HepG2 (cell line): ENCODE results near the gene AHCYL2. TPM values are rescaled to one million over a fixed set of nuclear protein-coding genes. Genes with fewer than 3 reads are reported as not detected.
"Not testable (repeated sequence)": the region's sequence is repeated elsewhere in the genome, so short reads cannot be mapped to it uniquely, and the experiment has no call there.

Source experiments
- ATAC-seq: fragments of 200-7000 bp; cut with Tn5 transposase; 3 replicates; pipeline ENCODE4 v1.9.1; 2020; ENCODE audit warnings: mild to moderate bottlenecking, moderate library complexity
- BruUV-seq: library from RNA; stranded (reverse); fragments of 400-500 nt; replicated peaks from 2 replicates; lab custom pipeline; 2021; lab: Mats Ljungman, UMichigan
- CTCF ChIA-PET: fragments of 300-600 bp; formaldehyde crosslinking; extraction: SDS; loops from one replicate; lab custom pipeline; 2021; ENCODE audit warnings: low total read pairs, inconsistent platforms, low intra/inter-chr PET ratio; lab: Yijun Ruan, JAX
- POLR2A ChIA-PET: fragments of 350-600 bp; sonication (Branson Sonifier 250); formaldehyde crosslinking; loops from one replicate; lab custom pipeline; 2020; ENCODE audit warnings: antibody characterized with exemption, inconsistent platforms; lab: Yijun Ruan, JAX
- DNase-seq: peaks from one replicate; pipeline ENCODE4 v3.0.0-alpha.2; 2015; ENCODE audit warnings: low spot score
- FAIRE-seq: peaks from 3 replicates; lab custom pipeline; 2011; peaks lifted over from hg19 to GRCh38; lab: Jason Lieb, UNC
- H2AFZ ChIP-seq: one replicate; pipeline ENCODE4 v1.6.1; 2011; ENCODE audit warnings: low read length, inconsistent platforms
- H3K27ac ChIP-seq: fragments of 300-600 bp; 3 replicates; pipeline ENCODE4 v1.8.0; 2011; ENCODE audit warnings: mixed run types, mild to moderate bottlenecking, mixed read lengths, low read length, inconsistent platforms; ENCODE audit not compliant: insufficient read depth; ENCODE audit errors: extremely low read length
- H3K27me3 ChIP-seq, 2 experiments: fragments of 200-600 bp in 1 of 2; 2 replicates in 1 of 2; 3 replicates in 1 of 2; pipeline versions ENCODE4 v1.6.0 to v1.8.0; 2011; ENCODE audit warnings: low read length in 2 of 2, mild to moderate bottlenecking in 2 of 2, moderate library complexity in 2 of 2, inconsistent platforms in 1 of 2; ENCODE audit not compliant: insufficient read depth in 2 of 2, control insufficient read depth in 1 of 2
- H3K36me3 ChIP-seq, 2 experiments: fragments of 200-600 bp in 1 of 2; replicated peaks in 1 of 2; 2 replicates in 1 of 2; 3 replicates in 1 of 2; pipeline versions ENCODE4 v1.5.1 to v1.8.0; 2011; ENCODE audit warnings: low read length in 2 of 2, inconsistent platforms in 1 of 2; ENCODE audit not compliant: insufficient read depth in 2 of 2, control insufficient read depth in 1 of 2
- H3K4me1 ChIP-seq: 2 replicates; pipeline ENCODE4 v1.5.1; 2012; ENCODE audit warnings: low read length, inconsistent platforms; ENCODE audit not compliant: insufficient read depth
- H3K4me2 ChIP-seq: 2 replicates; pipeline ENCODE4 v1.6.0; 2011; ENCODE audit warnings: low read depth, low read length, inconsistent platforms
- H3K4me3 ChIP-seq, 3 experiments: fragments of 200-600 bp in 1 of 3; sonication (generic), shearing (Covaris generic) in 1 of 3; replicated peaks in 1 of 3; 2 replicates each; pipeline ENCODE4 v1.5.1; 2011 to 2016; ENCODE audit warnings: low read length in 3 of 3, inconsistent platforms in 2 of 3, low read depth in 2 of 3, mild to moderate bottlenecking in 2 of 3, control low read depth in 1 of 3, mixed read lengths in 1 of 3; ENCODE audit not compliant: insufficient read depth in 1 of 3
- H3K79me2 ChIP-seq: one replicate; pipeline ENCODE4 v1.6.1; 2011; ENCODE audit warnings: low read length, inconsistent platforms; ENCODE audit not compliant: insufficient read depth
- H3K9ac ChIP-seq: 2 replicates; pipeline ENCODE4 v1.6.0; 2011; ENCODE audit warnings: mild to moderate bottlenecking, low read depth, low read length, inconsistent platforms; ENCODE audit not compliant: insufficient read depth
- H3K9me3 ChIP-seq: 2 replicates; pipeline ENCODE4 v1.5.1; 2012; ENCODE audit warnings: mild to moderate bottlenecking, low read length
- H4K20me1 ChIP-seq: 2 replicates; pipeline ENCODE4 v1.6.0; 2011; ENCODE audit warnings: inconsistent platforms, mild to moderate bottlenecking, low read length, moderate library complexity; ENCODE audit not compliant: insufficient read depth
- ATF7 ChIP-seq, 2 experiments: fragments of 450-650 bp in 1 of 2; sonication (generic) in 1 of 2; formaldehyde crosslinking in 1 of 2; IDR thresholded peaks; 2 replicates each; pipeline versions ENCODE4 v1.4.0 to v1.6.1; 2016 to 2020; ENCODE audit warnings: antibody characterized with exemption in 1 of 2, mild to moderate bottlenecking in 1 of 2, missing genetic modification reagents in 1 of 2
- CREB1 ChIP-seq, 2 experiments: fragments of 450-650 bp in 1 of 2; IDR thresholded peaks; 2 replicates each; pipeline ENCODE4 v1.6.1; 2016 to 2017; ENCODE audit warnings: control low read depth in 1 of 2, mild to moderate bottlenecking in 1 of 2, missing compliant biosample characterization in 1 of 2, missing genetic modification characterization in 1 of 2
- FOXJ3 ChIP-seq: sonication (generic); formaldehyde crosslinking; IDR thresholded peaks from 2 replicates; pipeline ENCODE4 v1.4.0; 2020; ENCODE audit warnings: missing genetic modification reagents, mild to moderate bottlenecking, borderline replicate concordance
- MBD4 ChIP-seq: IDR thresholded peaks from 2 replicates; pipeline ENCODE4 v1.6.1; 2012; ENCODE audit warnings: low read length, inconsistent platforms, borderline replicate concordance
- TCF12 ChIP-seq, 2 experiments: fragments of 450-650 bp in 1 of 2; sonication (generic) in 1 of 2; formaldehyde crosslinking in 1 of 2; IDR thresholded peaks; 2 replicates each; pipeline versions ENCODE4 v1.6.1 to v1.8.0; 2017 to 2022; ENCODE audit warnings: antibody characterized with exemption in 1 of 2, mild to moderate bottlenecking in 1 of 2, missing genetic modification reagents in 1 of 2, moderate library complexity in 1 of 2
- WGBS: methylation state at CpG from one replicate; pipeline ENCODE4 v1.1.6; 2017; ENCODE audit warnings: low lambda C conversion rate; 5-methylcytosine and 5-hydroxymethylcytosine counted together
- in situ Hi-C: cut with HindIII; loops from 2 replicates; pipeline ENCODE4 v1.10.0; 2017; ENCODE audit warnings: low pct_unique_long_range_greater_than_20kb; ENCODE audit not compliant: extremely low pct_ligation_motif_present
- intact Hi-C: fragments of 100-400 bp; cut with micrococcal nuclease; formaldehyde crosslinking; loops from one replicate; pipeline ENCODE4 v1.10.0; 2022; ENCODE audit not compliant: unreplicated experiment
- polyA plus RNA-seq, 8 experiments: library from polyadenylated mRNA; depleted of rRNA in 3 of 8; stranded (reverse) in 7 of 8; unstranded in 1 of 8; fragments of >200 nt; fragmentation: Illumina TruSeq in 4 of 8; extraction: Trizol in 4 of 8; gene quantifications; 2 replicates each; pipeline versions ENCODE4 v1.2.1 to v1.2.3, GENCODE V29; 2011 to 2016; ENCODE audit warnings: low read depth in 4 of 8, missing spikeins in 1 of 8, mixed read lengths in 1 of 8; ENCODE audit not compliant: insufficient read depth in 1 of 8
- total RNA-seq, 5 experiments: library from RNA; depleted of rRNA; stranded (reverse); fragments of >200 nt; fragmentation: Illumina TruSeq; extraction: Trizol; gene quantifications; 2 replicates each; pipeline ENCODE4 v1.2.3, GENCODE V29; 2016; ENCODE audit warnings: low read depth in 1 of 5

The AHCYL2 gene
- total and polyA plus RNA-seq, 2 of the 13 experiments (the other 11 are each of a cell fraction or from before 2014, with no cell fraction given): 9.5 to 14.7 TPM

GRCh38 chr7:129351320-129351719 is 126.5 kb downstream of the AHCYL2 start:
- Histone ChIP-seq H3K36me3 (no peaks in the 10 kb centered on the region), H3K4me1 (peaks cover 12% of the 10 kb centered on the region; the same call in 1 of the 2 replicates), H2AFZ (no peak overlapping the region), H3K27me3 (no peaks in the 10 kb centered on the region), H3K4me2 (no peak overlapping the region), H3K27ac (no peak overlapping the region), H4K20me1 (no peaks in the 10 kb centered on the region), H3K9me3 (no peaks in the 10 kb centered on the region), H3K9ac (no peak overlapping the region), H3K79me2 (no peaks in the 10 kb centered on the region), H3K4me3 (no peak overlapping the region)
- ChIA-PET POLR2A (no interaction called here), CTCF (no interaction called here)
- BruUV-seq: no TSS peak
- ATAC-seq: no peak
- TF ChIP-seq MBD4 (no peak), ATF7 (IDR thresholded peaks at IDR 0.05) (peak; percentile 78), ATF7 (CRISPR knock-in tag; IDR thresholded peaks at IDR 0.05) (no peak), FOXJ3 (no peak), CREB1 (IDR thresholded peaks at IDR 0.05) (0 out of 2 replicates have a peak, but pooled peaks have one; percentile 23), CREB1 (CRISPR knock-in tag; IDR thresholded peaks at IDR 0.05) (no peak), TCF12 (IDR thresholded peaks at IDR 0.05) (no peak), TCF12 (CRISPR knock-in tag; IDR thresholded peaks at IDR 0.05) (no peak)
- 92% methylated on average over 3 of the region's 3 CpGs for whole genome bisulfite sequencing
- in situ Hi-C loops: loop anchor here (25.0 kb wide), 1 partner anchor 286 kb away; no protein-coding TSS in a partner anchor
- no peak for FAIRE-seq
- DNase-seq: no peak
- intact Hi-C loops: no loop called here

GRCh38 chr7:129353104-129353503 is 128.3 kb downstream of the AHCYL2 start:
- POLR2A ChIA-PET, H4K20me1 ChIP-seq, FAIRE-seq, H3K4me3 ChIP-seq, CTCF ChIA-PET, H3K27me3 ChIP-seq, H2AFZ ChIP-seq, intact Hi-C loops, DNase-seq, H3K79me2 ChIP-seq, H3K4me1 ChIP-seq, H3K4me2 ChIP-seq, H3K9ac ChIP-seq, H3K27ac ChIP-seq, BruUV-seq, ATAC-seq, H3K36me3 ChIP-seq, H3K9me3 ChIP-seq: not testable (repeated sequence)
- WGBS: 85% methylated on average over 5 of the region's 5 CpGs
- in situ Hi-C loops: loop anchor here (25.0 kb wide), 1 partner anchor 284 kb away; no protein-coding TSS in a partner anchor
